Duodenal mucosa (tissue), 2 donors: ENCODE results near the gene KIAA1755.
"Not testable (repeated sequence)": the region's sequence is repeated elsewhere in the genome, so short reads cannot be mapped to it uniquely, and the experiment has no call there.

ENCODE experiments used
- H3K27ac ChIP-seq: one replicate; pipeline ENCODE4 v1.7.0; 2013; ENCODE audit warnings: low read depth, low read length
- H3K27me3 ChIP-seq, 2 donors: one replicate each; pipeline ENCODE4 v1.7.0; 2013; ENCODE audit warnings: low read length in 2 of 2, control low read depth in 1 of 2; ENCODE audit not compliant: insufficient read depth in 2 of 2, control insufficient read depth in 1 of 2
- H3K36me3 ChIP-seq, 2 donors: one replicate each; pipeline ENCODE4 v1.7.0; 2013; ENCODE audit warnings: low read length in 2 of 2, control low read depth in 1 of 2; ENCODE audit not compliant: insufficient read depth in 2 of 2, control insufficient read depth in 1 of 2
- H3K4me1 ChIP-seq, 2 donors: one replicate each; pipeline ENCODE4 v1.7.0; 2013; ENCODE audit warnings: low read length in 2 of 2, control low read depth in 1 of 2; ENCODE audit not compliant: insufficient read depth in 2 of 2, control insufficient read depth in 1 of 2
- H3K4me3 ChIP-seq, 2 donors: one replicate each; pipeline ENCODE4 v1.7.0; 2013; ENCODE audit warnings: low read length in 2 of 2, low read depth in 1 of 2
- H3K9ac ChIP-seq, 2 donors: one replicate each; pipeline ENCODE4 v1.7.0; 2013; ENCODE audit warnings: low read length in 2 of 2, low read depth in 1 of 2
- H3K9me3 ChIP-seq, 2 donors: one replicate each; pipeline ENCODE4 v1.7.0; 2013; ENCODE audit warnings: low read length in 2 of 2, control low read depth in 1 of 2; ENCODE audit not compliant: control insufficient read depth in 1 of 2

The KIAA1755 gene

GRCh38 chr20:38252292-38253288 lies 7.9 kb downstream of the KIAA1755 start:
- Histone ChIP-seq H3K27ac (peak overlapping the region; percentile 3), H3K4me1 (peaks cover 0 to 5% of the 10 kb centered on the region in 2 donors), H3K9ac (no peak overlapping the region), H3K9me3 (no peaks in the 10 kb centered on the region), H3K4me3 (no peak overlapping the region), H3K36me3 (no peaks in the 10 kb centered on the region), H3K27me3 (no peaks in the 10 kb centered on the region)

GRCh38 chr20:38251441-38251840 lies 9.1 kb downstream of the KIAA1755 start:
- H3K9me3 ChIP-seq, H3K27ac ChIP-seq, H3K4me3 ChIP-seq, H3K27me3 ChIP-seq, H3K4me1 ChIP-seq, H3K36me3 ChIP-seq, H3K9ac ChIP-seq: not testable (repeated sequence)

- Histone ChIP-seq H3K27ac (no peak overlapping the region), H3K9ac (no peak overlapping the region), H3K27me3 (no peaks in the 10 kb centered on the region), H3K4me1 (peaks cover 0 to 5% of the 10 kb centered on the region in 2 donors), H3K9me3 (no peaks in the 10 kb centered on the region), H3K4me3 (no peak overlapping the region), H3K36me3 (no peaks in the 10 kb centered on the region)
These were observed 9.9 kb downstream of the KIAA1755 start for GRCh38 chr20:38250609-38251008.

- Histone ChIP-seq H3K4me1 (peaks cover 0 to 5% of the 10 kb centered on the region in 2 donors), H3K27ac (no peak overlapping the region), H3K36me3 (no peaks in the 10 kb centered on the region), H3K9me3 (no peaks in the 10 kb centered on the region), H3K4me3 (no peak overlapping the region), H3K9ac (no peak overlapping the region), H3K27me3 (no peaks in the 10 kb centered on the region)
These were observed 10.8 kb downstream of the KIAA1755 start for GRCh38 chr20:38249536-38250310.

- H3K4me3 ChIP-seq, result no peak overlapping the region
- peaks cover 0 to 6% of the 10 kb centered on the region in 2 donors for H3K9me3 ChIP-seq
- no peak overlapping the region for H3K27ac ChIP-seq
- H3K36me3 ChIP-seq, result no peaks in the 10 kb centered on the region
- H3K27me3 ChIP-seq, result no peaks in the 10 kb centered on the region
- no peak overlapping the region for H3K9ac ChIP-seq
- peaks cover 0 to 5% of the 10 kb centered on the region in 2 donors for H3K4me1 ChIP-seq
These were observed 12.4 kb downstream of the KIAA1755 start for GRCh38 chr20:38248133-38248532.

- not testable (repeated sequence) for H3K27me3 ChIP-seq, H3K9ac ChIP-seq, H3K4me3 ChIP-seq, H3K4me1 ChIP-seq, H3K9me3 ChIP-seq, H3K27ac ChIP-seq, H3K36me3 ChIP-seq
These were observed 12.8 kb downstream of the KIAA1755 start for GRCh38 chr20:38247725-38248124.

GRCh38 chr20:38247166-38247509 lies 13.4 kb downstream of the KIAA1755 start:
- Histone ChIP-seq H3K9ac (no peak overlapping the region), H3K4me3 (no peak overlapping the region), H3K4me1 (peaks cover 0 to 3% of the 10 kb centered on the region in 2 donors), H3K27ac (no peak overlapping the region), H3K9me3 (peaks cover 9 to 14% of the 10 kb centered on the region in 2 donors), H3K27me3 (no peaks in the 10 kb centered on the region), H3K36me3 (no peaks in the 10 kb centered on the region)

GRCh38 chr20:38246357-38247165 lies 14.0 kb downstream of the KIAA1755 start:
- Histone ChIP-seq H3K27me3 (no peaks in the 10 kb centered on the region), H3K9ac (no peak overlapping the region), H3K9me3 (peaks cover 15 to 20% of the 10 kb centered on the region in 2 donors), H3K27ac (peak overlapping the region; percentile 1), H3K4me1 (no peaks in the 10 kb centered on the region), H3K4me3 (no peak overlapping the region), H3K36me3 (no peaks in the 10 kb centered on the region)

- no peak overlapping the region for H3K27ac ChIP-seq
- H3K9ac ChIP-seq, result no peak overlapping the region
- no peak overlapping the region for H3K4me3 ChIP-seq
- no peaks in the 10 kb centered on the region for H3K36me3 ChIP-seq
- H3K27me3 ChIP-seq, result no peaks in the 10 kb centered on the region
- no peaks in the 10 kb centered on the region for H3K4me1 ChIP-seq
- peaks cover 20 to 26% of the 10 kb centered on the region in 2 donors for H3K9me3 ChIP-seq
These were observed 14.8 kb downstream of the KIAA1755 start for GRCh38 chr20:38245753-38246152.
